Activated naive CD4-positive, alpha-beta T cell treated with anti-CD3 and anti-CD28 coated beads, Interleukin-2, amount 50 U/mL, for 24 hours (primary cell): ENCODE results near the gene IRF4.

ENCODE experiments used
- H3K27ac Mint-ChIP-seq: one replicate; pipeline ENCODE4 v1.8.0; 2021; ENCODE audit warnings: mild to moderate bottlenecking, mixed read lengths
- H3K27me3 Mint-ChIP-seq: one replicate; pipeline ENCODE4 v1.8.0; 2021; ENCODE audit warnings: mixed read lengths
- H3K36me3 Mint-ChIP-seq: one replicate; pipeline ENCODE4 v1.8.0; 2021; ENCODE audit warnings: mixed read lengths
- H3K4me1 Mint-ChIP-seq: one replicate; pipeline ENCODE4 v1.8.0; 2021; ENCODE audit warnings: mixed read lengths
- H3K4me3 Mint-ChIP-seq: one replicate; pipeline ENCODE4 v1.8.0; 2021; ENCODE audit warnings: mild to moderate bottlenecking, mixed read lengths
- H3K9me3 Mint-ChIP-seq: one replicate; pipeline ENCODE4 v1.8.0; 2021; ENCODE audit warnings: mixed read lengths

IRF4 gene

GRCh38 chr6:360764-361373, 30.7 kb upstream of the IRF4 start:
- H3K4me1 Mint-ChIP-seq: no peaks in the 10 kb centered on the region
- peaks cover 1% of the 10 kb centered on the region for H3K36me3 Mint-ChIP-seq
- no peaks in the 10 kb centered on the region for H3K27me3 Mint-ChIP-seq
- no peak overlapping the region for H3K4me3 Mint-ChIP-seq
- peaks cover 5% of the 10 kb centered on the region for H3K9me3 Mint-ChIP-seq
- H3K27ac Mint-ChIP-seq: no peak overlapping the region

GRCh38 chr6:361411-362132, 30.0 kb upstream of the IRF4 start:
- no peaks in the 10 kb centered on the region for H3K4me1 Mint-ChIP-seq
- H3K27ac Mint-ChIP-seq: no peak overlapping the region
- peaks cover 5% of the 10 kb centered on the region for H3K9me3 Mint-ChIP-seq
- H3K36me3 Mint-ChIP-seq: peaks cover 1% of the 10 kb centered on the region
- H3K4me3 Mint-ChIP-seq: no peak overlapping the region
- no peaks in the 10 kb centered on the region for H3K27me3 Mint-ChIP-seq

GRCh38 chr6:362231-362923, 29.2 kb upstream of the IRF4 start:
- H3K27me3 Mint-ChIP-seq: no peaks in the 10 kb centered on the region
- H3K36me3 Mint-ChIP-seq: peaks cover 1% of the 10 kb centered on the region
- H3K4me1 Mint-ChIP-seq: no peaks in the 10 kb centered on the region
- peaks cover 5% of the 10 kb centered on the region for H3K9me3 Mint-ChIP-seq
- H3K4me3 Mint-ChIP-seq: no peak overlapping the region
- no peak overlapping the region for H3K27ac Mint-ChIP-seq

GRCh38 chr6:362924-363249, 28.7 kb upstream of the IRF4 start:
- no peaks in the 10 kb centered on the region for H3K4me1 Mint-ChIP-seq
- H3K9me3 Mint-ChIP-seq: peaks cover 5% of the 10 kb centered on the region
- no peak overlapping the region for H3K4me3 Mint-ChIP-seq
- peaks cover 1% of the 10 kb centered on the region for H3K36me3 Mint-ChIP-seq
- no peaks in the 10 kb centered on the region for H3K27me3 Mint-ChIP-seq
- no peak overlapping the region for H3K27ac Mint-ChIP-seq

GRCh38 chr6:363291-363690, 28.3 kb upstream of the IRF4 start:
- Mint-ChIP-seq H3K27ac (no peak overlapping the region), H3K4me3 (no peak overlapping the region), H3K9me3 (peaks cover 5% of the 10 kb centered on the region), H3K27me3 (no peaks in the 10 kb centered on the region), H3K36me3 (peaks cover 1% of the 10 kb centered on the region), H3K4me1 (no peaks in the 10 kb centered on the region)

- Mint-ChIP-seq H3K9me3 (peaks cover 5% of the 10 kb centered on the region), H3K27ac (no peak overlapping the region), H3K27me3 (no peaks in the 10 kb centered on the region), H3K4me3 (no peak overlapping the region), H3K36me3 (peaks cover 1% of the 10 kb centered on the region), H3K4me1 (no peaks in the 10 kb centered on the region)
Measured at GRCh38 chr6:363909-364308, 27.6 kb upstream of the IRF4 start.

- no peak overlapping the region for H3K4me3 Mint-ChIP-seq
- H3K4me1 Mint-ChIP-seq: no peaks in the 10 kb centered on the region
- peaks cover 1% of the 10 kb centered on the region for H3K36me3 Mint-ChIP-seq
- peaks cover 5% of the 10 kb centered on the region for H3K9me3 Mint-ChIP-seq
- H3K27ac Mint-ChIP-seq: no peak overlapping the region
- H3K27me3 Mint-ChIP-seq: peaks cover under 1% of the 10 kb centered on the region
Measured at GRCh38 chr6:364609-365540, 26.7 kb upstream of the IRF4 start.

- Mint-ChIP-seq H3K27me3 (peaks cover 3% of the 10 kb centered on the region), H3K9me3 (peaks cover 5% of the 10 kb centered on the region), H3K4me1 (no peaks in the 10 kb centered on the region), H3K36me3 (peaks cover 1% of the 10 kb centered on the region), H3K27ac (no peak overlapping the region), H3K4me3 (no peak overlapping the region)
Measured at GRCh38 chr6:365835-366234, 25.7 kb upstream of the IRF4 start.

- Mint-ChIP-seq H3K4me1 (no peaks in the 10 kb centered on the region), H3K36me3 (peaks cover 1% of the 10 kb centered on the region), H3K4me3 (no peak overlapping the region), H3K27me3 (peaks cover 3% of the 10 kb centered on the region), H3K27ac (no peak overlapping the region), H3K9me3 (peaks cover 5% of the 10 kb centered on the region)
Measured at GRCh38 chr6:366389-367297, 24.9 kb upstream of the IRF4 start.

GRCh38 chr6:367298-367794, 24.2 kb upstream of the IRF4 start:
- Mint-ChIP-seq H3K4me1 (no peaks in the 10 kb centered on the region), H3K27ac (no peak overlapping the region), H3K9me3 (peaks cover 5% of the 10 kb centered on the region), H3K27me3 (peaks cover 3% of the 10 kb centered on the region), H3K4me3 (no peak overlapping the region), H3K36me3 (peaks cover 1% of the 10 kb centered on the region)

GRCh38 chr6:367891-368630, 23.5 kb upstream of the IRF4 start:
- Mint-ChIP-seq H3K27me3 (peaks cover 3% of the 10 kb centered on the region), H3K4me1 (peaks cover 5% of the 10 kb centered on the region), H3K36me3 (peaks cover 1% of the 10 kb centered on the region), H3K27ac (no peak overlapping the region), H3K9me3 (peaks cover 5% of the 10 kb centered on the region), H3K4me3 (no peak overlapping the region)

- no peak overlapping the region for H3K4me3 Mint-ChIP-seq
- peaks cover 5% of the 10 kb centered on the region for H3K4me1 Mint-ChIP-seq
- no peak overlapping the region for H3K27ac Mint-ChIP-seq
- peaks cover 5% of the 10 kb centered on the region for H3K27me3 Mint-ChIP-seq
- no peaks in the 10 kb centered on the region for H3K36me3 Mint-ChIP-seq
- no peaks in the 10 kb centered on the region for H3K9me3 Mint-ChIP-seq
Measured at GRCh38 chr6:369559-370431, 21.8 kb upstream of the IRF4 start.

- H3K27ac Mint-ChIP-seq: no peak overlapping the region
- no peak overlapping the region for H3K4me3 Mint-ChIP-seq
- peaks cover 8% of the 10 kb centered on the region for H3K27me3 Mint-ChIP-seq
Measured at GRCh38 chr6:370555-370954, 21.0 kb upstream of the IRF4 start.

More at GRCh38 chr6:370555-370954, 21.0 kb upstream of the IRF4 start:
- Mint-ChIP-seq H3K4me1 (peaks cover 5% of the 10 kb centered on the region), H3K9me3 (no peaks in the 10 kb centered on the region), H3K36me3 (no peaks in the 10 kb centered on the region)
